Lung (tissue), 13 donors: ENCODE data around the gene TGM2. TPM values are rescaled to one million over a fixed set of nuclear protein-coding genes. Genes with fewer than 3 reads are reported as not detected.

Experiments
- ATAC-seq: fragments of 200-7000 bp; cut with Tn5 transposase; one replicate; pipeline ENCODE4 v1.9.1; 2020; ENCODE audit warnings: moderate number of reproducible peaks; ENCODE audit not compliant: insufficient read depth, low FRiP score
- DNase-seq, 3 donors: peaks; one replicate each; pipeline ENCODE4 v3.0.0-alpha.2; 2013 to 2017
- H3K27ac ChIP-seq, 2 donors: one replicate each; pipeline ENCODE4 v1.5.1; 2013; ENCODE audit warnings: mild to moderate bottlenecking in 2 of 2, moderate library complexity in 2 of 2, control low read depth in 1 of 2, inconsistent platforms in 1 of 2, low read depth in 1 of 2, low read length in 1 of 2
- H3K27me3 ChIP-seq, 3 donors: one replicate each; pipeline ENCODE4 v1.5.1; 2013; ENCODE audit warnings: low read length in 2 of 3; ENCODE audit not compliant: control insufficient read depth in 3 of 3, insufficient read depth in 3 of 3
- H3K36me3 ChIP-seq, 4 donors: one replicate each; pipeline ENCODE4 v1.5.1; 2013; ENCODE audit warnings: low read length in 4 of 4, mild to moderate bottlenecking in 1 of 4, moderate library complexity in 1 of 4; ENCODE audit not compliant: control insufficient read depth in 4 of 4, insufficient read depth in 4 of 4
- H3K4me1 ChIP-seq, 5 donors: one replicate each; pipeline ENCODE4 v1.5.1; 2013; ENCODE audit warnings: low read length in 5 of 5, mild to moderate bottlenecking in 2 of 5, moderate library complexity in 1 of 5; ENCODE audit not compliant: control insufficient read depth in 5 of 5, insufficient read depth in 5 of 5
- H3K4me3 ChIP-seq: one replicate; pipeline ENCODE4 v1.5.1; 2013; ENCODE audit warnings: mild to moderate bottlenecking, control low read depth, moderate library complexity
- H3K9ac ChIP-seq, 2 donors: one replicate each; pipeline ENCODE4 v1.5.1; 2013; ENCODE audit warnings: low read length in 2 of 2, control low read depth in 1 of 2; ENCODE audit not compliant: insufficient read depth in 1 of 2
- H3K9me3 ChIP-seq, 4 donors: one replicate each; pipeline ENCODE4 v1.5.1; 2013; ENCODE audit warnings: low read length in 3 of 4, mild to moderate bottlenecking in 1 of 4, moderate library complexity in 1 of 4; ENCODE audit not compliant: control insufficient read depth in 4 of 4, insufficient read depth in 3 of 4
- CTCF ChIP-seq: IDR thresholded peaks from 2 replicates; pipeline ENCODE4 v1.5.1; 2012; ENCODE audit warnings: mild to moderate bottlenecking; ENCODE audit errors: control extremely low read depth, extremely low read depth
- WGBS, 2 donors: extraction: QIAGEN DNeasy Blood & Tissue Kit; methylation state at CpG; one replicate each; pipeline ENCODE4 v1.1.7; 2013; 5-methylcytosine and 5-hydroxymethylcytosine counted together
- polyA plus RNA-seq, 2 donors: library from polyadenylated mRNA; stranded (reverse); fragments of 200-250 nt; gene quantifications; one replicate each; pipeline ENCODE4 v1.2.1, GENCODE V29; 2013
- small RNA-seq: library from RNA; depleted of rRNA; stranded (forward); fragments of <200 nt; gene quantifications from one replicate; pipeline ENCODE3, GENCODE V24; 2014; ENCODE audit warnings: low replicate concordance
- total RNA-seq, 2 donors: library from RNA; depleted of rRNA in 1 of 2; stranded (reverse); fragments of >200 nt in 1 of 2; gene quantifications; one replicate each; pipeline ENCODE4 v1.2.1, GENCODE V29; 2014 to 2021
- donor health status: control.
- donor health status: control.
- donor health status: Bipolar disorder and iron deficiency.
- donor health status: healthy.
- donor health status: DM: yes; HTN: yes; CAD: no.

The TGM2 gene
- total and polyA plus RNA-seq, 4 donors = 85.0 to 476 (median 325) TPM

- ATAC-seq = no peak
- no peak for TF ChIP-seq CTCF
- peaks cover 5 to 37% (median 29%) of the 10 kb centered on the region in 5 donors for H3K4me1 ChIP-seq
These were observed 85.7 kb downstream of the TGM2 start for GRCh38 chr20:38079353-38079752.

DNA sequence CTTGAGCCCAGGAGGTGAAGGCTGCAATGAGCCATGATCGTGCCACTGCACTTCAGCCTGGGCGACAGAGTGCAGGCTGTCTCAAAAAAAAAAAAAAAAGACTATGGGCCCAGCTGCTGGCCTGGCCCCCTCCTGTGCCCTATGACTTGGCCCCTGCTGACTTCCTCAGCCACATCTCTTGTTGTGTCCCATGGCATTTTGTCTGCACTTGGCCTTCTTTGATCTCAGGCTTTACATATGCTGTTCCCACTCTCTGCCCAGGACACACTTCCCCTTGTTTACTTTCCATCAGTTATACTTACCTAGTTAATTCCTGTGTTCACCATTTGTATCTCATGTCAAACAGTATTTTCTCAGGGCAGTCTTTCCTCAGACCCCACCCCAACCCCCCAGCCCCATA is 87.0 kb downstream of the TGM2 start:
- H3K4me3 ChIP-seq = no peak overlapping the region
- no peak overlapping the region for H3K27ac ChIP-seq
- no peak overlapping the region for H3K9ac ChIP-seq
- H3K27me3 ChIP-seq = no peaks in the 10 kb centered on the region
- DNase-seq = no peak
- ATAC-seq = no peak
- peaks cover 2 to 37% (median 27%) of the 10 kb centered on the region in 5 donors for H3K4me1 ChIP-seq
- WGBS, 2 donors = 89 to 91% methylated on average over 2 of the region's 2 CpGs
- TF ChIP-seq CTCF = no peak
- H3K36me3 ChIP-seq = peaks cover 5 to 14% (median 10%) of the 10 kb centered on the region in 4 donors
- H3K9me3 ChIP-seq = peaks cover 0 to 2% (median 0%) of the 10 kb centered on the region in 4 donors

More at GRCh38 chr20:38079353-38079752, 85.7 kb downstream of the TGM2 start:
- H3K9me3 ChIP-seq = peaks cover 0 to 2% (median 0%) of the 10 kb centered on the region in 4 donors
- no peak for DNase-seq
- peaks cover 5 to 17% (median 10%) of the 10 kb centered on the region in 4 donors for H3K36me3 ChIP-seq
- H3K27me3 ChIP-seq = no peaks in the 10 kb centered on the region
- whole genome bisulfite sequencing, 2 donors = 98 to 100% methylated on average over 3 of the region's 3 CpGs
- no peak overlapping the region for H3K4me3 ChIP-seq
- no peak overlapping the region for H3K27ac ChIP-seq
- H3K9ac ChIP-seq = no peak overlapping the region

Small RNA genes within 50 kb of the gene (small RNA-seq; reads per million reads assigned to genes)
- not detected for gene RN7SL237P

Other genes with a start within 250 kb of the TGM2 start
- gene TTI1, start 131.8 kb downstream of the TGM2 start, total RNA-seq = 10 to 100 TPM; 18.0 to 33.8 TPM
- gene TTI1, start 131.8 kb downstream of the TGM2 start, polyA plus RNA-seq = 10 to 100 TPM in 1 of 2 donors, 1 to 10 TPM in 1; 6.7 to 13.0 TPM
- gene RPRD1B, start 131.5 kb downstream of the TGM2 start, total RNA-seq = 10 to 100 TPM; 32.8 to 58.6 TPM
- 10 to 100 TPM in 1 of 2 donors, 1 to 10 TPM in 1; 6.8 to 20.4 TPM for gene RPRD1B, start 131.5 kb downstream of the TGM2 start, polyA plus RNA-seq
- gene KIAA1755, start 95.5 kb upstream of the TGM2 start, total RNA-seq = 1 to 10 TPM; 1.9 to 2.0 TPM
- gene KIAA1755, start 95.5 kb upstream of the TGM2 start, polyA plus RNA-seq = under 1 TPM; 0.33 to 0.75 TPM
- gene BPI, start 138.9 kb upstream of the TGM2 start, total RNA-seq = 1 to 10 TPM in 1 of 2 donors, under 1 TPM in 1; 0.49 to 1.8 TPM
- gene BPI, start 138.9 kb upstream of the TGM2 start, polyA plus RNA-seq = 1 to 10 TPM in 1 of 2 donors, under 1 TPM in 1; 0.31 to 5.6 TPM
- gene LBP, start 181.2 kb upstream of the TGM2 start, total RNA-seq = under 1 TPM in 1 of 2 donors, not detected in 1; 0.98 TPM
- 1 to 10 TPM in 1 of 2 donors, under 1 TPM in 1; 0.30 to 4.8 TPM for gene LBP, start 181.2 kb upstream of the TGM2 start, polyA plus RNA-seq